ENCODE results near the gene ZNF615. TPM values are rescaled to one million over a fixed set of nuclear protein-coding genes. Genes with fewer than 3 reads are reported as not detected.
"Not testable (repeated sequence)": the region's sequence is repeated elsewhere in the genome, so short reads cannot be mapped to it uniquely, and the experiment has no call there.

ZNF615 gene
- total RNA-seq = 7.3 and 16.7 TPM in 2 replicates

DNA sequence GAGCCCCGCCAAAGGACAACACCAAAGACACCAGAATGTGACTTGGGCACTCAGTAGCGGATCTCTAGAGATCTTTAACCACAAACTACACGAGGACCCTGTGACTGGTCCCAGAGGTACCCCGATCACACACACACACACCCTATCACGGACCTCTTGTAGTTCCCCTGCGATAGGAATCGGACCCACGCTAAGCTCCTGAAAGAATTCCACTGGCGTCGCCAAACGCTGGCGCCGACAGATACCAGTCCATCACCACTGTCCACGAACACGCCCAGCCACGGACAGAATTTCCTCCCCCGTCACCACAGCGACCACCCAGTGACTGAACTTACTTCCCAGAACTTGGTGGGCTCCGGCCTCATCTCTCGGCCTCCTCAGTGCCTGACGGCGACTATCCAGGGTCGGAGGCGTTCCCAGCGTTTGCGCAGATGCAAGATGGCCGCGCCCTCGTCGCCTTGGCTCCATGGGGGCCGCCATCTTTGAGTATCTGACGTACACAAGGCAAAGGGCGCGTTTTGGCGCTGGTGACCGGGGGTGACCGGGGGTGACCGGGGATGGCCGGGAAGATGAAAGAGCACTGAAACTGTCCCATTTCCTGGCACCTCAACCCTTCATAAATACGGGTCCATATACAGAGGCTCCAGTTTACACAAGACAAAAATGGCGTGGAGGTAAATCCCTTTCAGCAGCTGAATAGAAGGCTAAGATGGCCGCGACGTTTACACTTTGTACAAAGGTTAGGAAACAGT, at the start of gene ZNF615:
ZNF615 (minus strand) TSS at position 406 of the 752 bp plus-strand sequence. CDS start 4,500 bp downstream, outside the sequence.
- DNase-seq (ENCODE audit: low read depth, low spot score) = peak; percentile 46

DNA sequence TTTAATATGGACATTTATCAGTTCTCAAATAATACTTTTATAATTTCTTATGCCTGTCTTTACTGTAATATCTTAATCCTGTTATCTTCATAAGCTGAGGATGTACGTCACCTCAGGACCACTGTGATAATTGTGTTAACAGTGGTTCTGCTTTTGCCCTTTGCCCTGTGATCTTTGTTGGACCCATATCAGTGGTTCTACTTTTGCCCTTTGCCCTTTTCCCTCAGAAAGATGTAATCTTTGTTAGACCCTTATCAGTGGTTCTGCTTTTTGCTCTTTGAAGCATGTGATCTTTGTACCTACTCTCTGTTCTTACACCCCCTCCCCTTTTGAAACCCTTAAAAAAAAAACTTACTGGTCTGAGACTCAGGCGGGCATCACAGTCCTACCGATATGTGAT, 48.5 kb upstream of the ZNF615 start:
- not testable (repeated sequence) for DNase-seq (ENCODE audit: low read depth, low spot score)

DNA sequence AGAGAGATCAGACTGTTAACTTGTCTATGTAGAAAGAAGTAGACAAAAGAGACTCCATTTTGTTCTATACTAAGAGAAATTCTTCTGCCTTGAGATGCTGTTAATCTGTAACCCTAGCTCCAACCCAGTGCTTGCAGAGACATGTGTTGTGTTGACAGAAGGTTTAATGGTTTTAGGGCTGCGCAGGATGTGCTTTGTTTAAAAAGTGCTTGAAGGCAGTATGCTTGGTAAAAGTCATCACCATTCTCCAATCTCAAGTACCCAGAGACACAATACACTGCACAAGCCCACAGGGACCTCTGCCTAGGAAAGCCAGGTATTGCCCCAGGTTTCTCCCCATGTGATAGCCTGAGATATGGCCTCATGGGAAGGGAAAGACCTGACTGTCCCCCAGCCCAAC, 43.7 kb upstream of the ZNF615 start:
- DNase-seq (ENCODE audit: low read depth, low spot score) = not testable (repeated sequence)

GRCh38 chr19:52048555-52049501, 40.8 kb upstream of the ZNF615 start, which contains the start of gene ZNF432:
TSS of gene ZNF432 (minus strand) at chr19:52048838. CDS start at chr19:52046868, 1,970 bp downstream.
- DNase-seq (ENCODE audit: low read depth, low spot score) = peak; percentile 72

DNA sequence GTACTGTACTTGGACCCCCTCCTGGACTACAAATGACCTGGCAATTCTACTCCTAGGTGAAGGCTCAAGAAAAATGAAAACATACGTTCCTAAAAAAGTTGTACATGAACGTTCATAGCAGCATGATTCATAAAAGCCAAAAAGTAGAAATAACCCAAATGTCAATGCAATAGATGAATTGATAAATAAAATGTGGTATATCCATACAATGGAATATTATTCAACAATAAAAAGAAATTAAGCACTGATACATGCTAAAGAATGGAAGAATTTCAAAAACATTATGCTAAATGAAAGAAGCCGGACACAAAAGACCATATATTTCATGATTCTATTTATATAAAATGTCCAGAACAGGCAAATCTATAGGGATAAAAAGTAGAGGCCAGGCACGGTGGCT, 31.2 kb upstream of the ZNF615 start:
- DNase-seq (ENCODE audit: low read depth, low spot score) = no peak

DNA sequence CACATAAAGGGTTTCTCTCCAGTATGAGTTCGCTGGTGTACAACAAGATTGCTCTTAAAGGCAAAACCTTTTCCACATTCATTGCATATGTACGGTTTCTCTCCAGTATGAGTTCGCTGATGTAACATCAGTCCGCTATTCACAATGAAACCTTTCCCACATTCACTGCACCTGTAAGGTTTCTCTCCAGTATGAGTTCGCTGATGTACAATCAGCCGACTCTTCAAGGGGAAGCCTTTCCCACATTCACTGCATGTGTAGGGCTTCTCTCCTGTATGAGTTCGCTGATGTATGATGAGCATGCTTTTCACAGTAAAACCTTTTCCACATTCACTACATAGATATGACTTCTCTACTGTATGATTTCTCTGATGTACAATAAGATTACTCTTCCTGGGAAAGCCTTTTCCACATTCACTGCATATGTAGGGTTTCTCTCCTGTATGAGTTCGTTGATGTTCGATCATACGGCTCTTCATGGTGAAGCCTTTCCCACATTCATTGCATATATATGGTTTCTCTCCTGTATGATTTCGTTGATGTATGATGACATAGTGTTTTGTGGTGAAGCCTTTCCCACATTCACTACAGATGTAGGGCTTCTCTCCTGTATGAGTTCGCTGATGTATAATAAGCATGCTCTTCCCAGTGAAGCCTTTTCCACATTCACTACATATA, 26.2 kb upstream of the ZNF615 start:
- DNase-seq (ENCODE audit: low read depth, low spot score) = no peak

DNA sequence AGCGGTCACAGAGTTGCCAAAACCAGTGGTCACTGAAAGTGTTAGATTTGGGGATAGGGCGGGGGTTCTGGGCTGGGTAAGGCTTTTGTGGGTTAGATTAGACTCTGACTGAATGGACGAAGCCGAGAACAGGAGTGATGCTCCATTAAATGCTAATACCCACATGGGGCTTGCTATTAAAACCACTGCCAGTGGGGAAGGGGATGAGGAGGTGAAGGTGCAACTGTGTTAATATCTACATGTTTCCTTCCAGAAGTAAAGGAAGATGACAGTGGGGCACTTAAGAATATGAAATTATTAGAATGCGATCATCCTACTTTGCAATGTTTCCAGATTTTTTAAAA, 20.7 kb upstream of the ZNF615 start:
- no peak for DNase-seq (ENCODE audit: low read depth, low spot score)

GRCh38 chr19:52028027-52028779, 20.2 kb upstream of the ZNF615 start, which contains the start of gene ZNF614:
TSS of gene ZNF614 (minus strand) at chr19:52028379. CDS start at chr19:52025745, 2,634 bp downstream.
- peak; percentile 52 for DNase-seq (ENCODE audit: low read depth, low spot score)

DNA sequence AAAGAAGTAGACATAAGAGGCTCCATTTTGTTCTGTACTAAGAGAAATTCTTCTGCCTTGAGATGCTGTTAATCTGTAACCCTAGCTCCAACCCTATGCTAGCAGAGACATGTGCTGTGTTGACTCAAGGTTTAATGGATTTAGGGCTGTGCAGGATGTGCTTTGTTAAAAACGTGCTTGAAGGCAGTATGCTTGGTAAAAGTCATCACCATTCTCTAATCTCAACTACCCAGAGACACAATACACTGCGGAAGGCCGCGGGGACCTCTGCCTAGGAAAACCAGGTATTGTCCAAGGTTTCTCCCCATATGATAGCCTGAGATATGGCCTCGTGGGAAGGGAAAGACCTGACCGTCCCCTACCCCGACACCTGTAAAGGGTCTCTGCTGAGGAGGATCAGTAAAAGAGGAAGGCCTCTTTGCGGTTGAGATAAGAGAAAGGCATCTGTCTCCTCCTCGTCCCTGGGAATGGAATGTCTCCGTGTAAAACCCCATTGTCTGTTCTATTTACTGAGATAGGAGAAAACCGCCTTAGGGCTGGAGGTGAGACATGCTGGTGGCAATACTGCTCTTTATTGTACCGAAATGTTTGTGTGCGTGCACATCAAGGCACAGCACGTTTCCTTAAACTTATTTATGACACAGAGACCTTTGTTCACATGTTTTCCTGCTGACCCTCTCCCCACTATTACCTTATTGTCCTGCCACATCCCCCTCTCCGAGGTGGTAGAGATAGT, 18.4 kb upstream of the ZNF615 start:
- DNase-seq (ENCODE audit: low read depth, low spot score) = not testable (repeated sequence)

GRCh38 chr19:52024478-52024877, 16.5 kb upstream of the ZNF615 start:
- DNase-seq (ENCODE audit: low read depth, low spot score) = not testable (repeated sequence)

DNA sequence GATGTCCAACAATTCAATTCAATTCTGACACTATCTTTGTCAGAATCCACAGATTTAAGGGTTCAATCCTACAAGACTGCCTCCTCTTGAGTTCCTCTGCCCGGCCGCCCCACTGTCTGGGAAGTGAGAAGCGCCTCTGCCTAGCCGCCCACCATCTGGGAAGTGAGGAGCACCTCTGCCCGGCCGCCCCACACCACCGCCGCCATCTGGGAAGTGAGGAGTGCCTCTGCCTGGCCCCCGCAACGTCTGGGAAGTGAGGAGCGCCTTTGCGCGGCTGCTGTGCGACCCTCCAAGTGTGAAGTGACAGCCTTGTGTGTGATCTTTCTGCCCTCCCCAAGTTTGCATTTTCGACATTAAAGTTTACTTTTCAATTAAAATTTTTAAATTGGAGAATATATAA, 14.2 kb upstream of the ZNF615 start:
- no peak for DNase-seq (ENCODE audit: low read depth, low spot score)

DNA sequence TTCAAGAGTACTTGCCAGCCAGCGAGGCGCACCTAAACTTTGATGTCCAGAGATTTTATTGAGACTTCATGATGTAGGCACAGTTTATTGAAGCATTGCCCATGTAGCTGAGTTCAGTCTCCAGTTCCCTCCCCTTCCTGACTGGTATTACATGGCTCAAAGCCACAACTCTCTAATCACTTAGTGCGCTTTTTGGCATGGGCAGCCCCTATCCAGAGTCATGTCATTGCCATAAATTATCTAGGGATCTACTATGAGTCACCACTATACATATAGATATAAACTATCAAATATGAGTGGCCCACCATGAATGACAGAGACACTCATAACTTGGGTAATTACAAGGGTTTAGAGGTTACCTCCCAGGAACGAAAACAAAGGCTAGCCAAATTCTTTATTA, 12.5 kb upstream of the ZNF615 start:
- DNase-seq (ENCODE audit: low read depth, low spot score) = no peak

- DNase-seq (ENCODE audit: low read depth, low spot score) = no peak
Observed at GRCh38 chr19:52010674-52011073, 2.7 kb upstream of the ZNF615 start.

- no peak for DNase-seq (ENCODE audit: low read depth, low spot score)
Observed at GRCh38 chr19:52007451-52007805, 583 bp downstream of the ZNF615 start.

DNA sequence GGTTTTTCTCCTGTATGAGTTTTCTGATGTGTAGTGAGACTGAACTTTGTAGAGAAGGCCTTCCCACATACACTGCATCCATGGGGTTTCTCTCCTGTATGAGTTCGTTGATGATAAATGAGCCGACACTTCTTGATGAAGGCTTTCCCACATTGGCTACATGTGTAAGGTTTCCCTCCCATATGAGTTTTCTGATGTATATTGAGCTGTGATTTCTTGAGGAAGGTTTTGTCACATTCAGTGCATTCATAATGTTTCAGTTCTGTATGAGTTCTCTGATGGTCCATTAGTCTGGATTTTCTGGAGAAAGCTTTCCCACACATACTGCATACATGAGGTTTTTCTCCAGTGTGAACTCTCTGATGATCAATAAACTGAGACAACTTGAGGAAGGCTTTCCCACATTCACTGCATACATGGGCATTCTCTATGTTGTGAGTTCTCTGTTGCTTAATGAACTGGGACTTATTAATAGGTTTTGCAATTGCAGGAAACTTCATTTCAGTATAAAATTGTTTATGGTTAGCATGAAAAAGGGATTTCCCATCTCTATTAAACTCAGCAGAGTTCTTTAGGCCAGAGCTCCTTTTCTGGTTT, 13.9 kb downstream of the ZNF615 start:
- DNase-seq (ENCODE audit: low read depth, low spot score) = no peak

DNA sequence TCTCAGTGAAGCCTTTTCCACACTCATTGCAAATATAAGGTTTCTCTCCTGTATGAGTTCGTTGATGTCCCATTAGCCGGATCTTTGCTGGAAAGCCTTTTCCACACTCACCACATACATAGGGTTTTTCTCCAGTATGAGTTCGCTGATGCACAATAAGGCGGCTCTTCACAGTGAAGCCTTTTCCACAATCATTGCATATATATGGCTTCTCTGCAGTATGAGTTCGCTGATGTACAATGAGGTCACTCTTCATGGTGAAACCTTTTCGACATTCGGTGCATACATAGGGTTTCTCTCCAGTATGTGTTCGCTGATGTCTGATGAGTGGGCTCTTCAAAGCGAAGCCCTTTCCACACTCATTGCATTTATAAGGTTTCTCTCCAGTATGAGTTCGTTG, 14.6 kb downstream of the ZNF615 start:
- no peak for DNase-seq (ENCODE audit: low read depth, low spot score)

DNA sequence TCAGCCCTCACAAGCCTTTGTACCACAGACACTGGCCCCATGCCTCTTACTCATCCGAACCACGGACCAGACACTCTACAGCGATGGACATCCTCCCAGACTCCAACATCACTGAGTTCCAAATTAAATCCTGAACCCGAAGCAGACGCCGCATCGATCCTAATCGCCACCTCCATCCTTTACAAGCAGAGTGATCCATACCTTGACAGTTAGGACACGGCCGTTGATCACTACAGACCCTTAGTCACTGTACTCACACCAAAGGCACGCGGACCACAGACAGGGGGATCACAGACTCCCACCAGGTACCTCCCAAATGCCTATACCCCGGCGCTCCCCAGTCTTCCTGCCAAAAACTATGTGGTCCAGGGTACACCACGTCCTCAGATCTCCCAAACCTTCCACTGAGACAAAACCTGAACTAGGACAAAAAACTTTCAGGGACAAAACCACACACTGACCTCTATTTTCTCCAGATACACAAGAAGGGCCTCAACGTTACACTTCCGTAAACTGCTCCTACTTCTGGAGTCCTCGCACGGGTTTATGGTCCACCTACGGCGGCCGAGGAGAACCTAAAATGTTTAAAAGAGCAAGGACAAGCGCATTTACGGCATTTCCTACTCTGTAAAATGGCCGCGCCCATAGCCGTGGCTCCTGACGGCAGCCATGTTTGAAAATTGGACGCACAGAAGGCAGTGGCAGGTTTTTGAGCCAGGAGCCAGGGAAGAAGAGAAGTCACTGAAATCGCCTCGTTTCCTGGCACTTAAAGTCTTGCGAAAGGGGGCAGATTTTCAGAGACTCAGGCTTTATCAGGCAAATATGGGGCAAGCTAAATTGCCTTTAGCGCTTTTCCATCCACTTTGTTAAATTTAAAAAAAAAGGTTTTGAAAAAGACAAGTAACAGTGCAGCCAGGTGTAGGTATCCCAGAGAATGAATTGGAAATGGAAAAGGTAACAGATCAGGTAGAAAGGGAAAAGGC, 21.4 kb downstream of the ZNF615 start, which contains the start of gene ZNF350:
ZNF350 (minus strand) TSS at position 532 of the 983 bp plus-strand sequence. CDS start 12,480 bp downstream, outside the sequence.
- DNase-seq (ENCODE audit: low read depth, low spot score) = peak; percentile 89

- DNase-seq (ENCODE audit: low read depth, low spot score) = no peak
Observed at GRCh38 chr19:51983361-51983760, 24.6 kb downstream of the ZNF615 start.

All from pulmonary artery endothelial cell (primary cell).